ENCODE results near the gene SOX8.

GRCh38 chr16:934178-934577 lies 47.4 kb upstream of the SOX8 start:
- TF ChIP-seq CTCF (IDR thresholded peaks at IDR 0.05) = no peak
- TF ChIP-seq POLR2A (IDR thresholded peaks at IDR 0.05) = no peak
